GM12874 (cell line): ENCODE data around the gene NSL1.

Source experiments
- TF ChIP-seq, protein P1 (sequence below): IDR thresholded peaks from 2 replicates; pipeline ENCODE4 v1.5.1; 2011; ENCODE audit warnings: low read depth, mild to moderate bottlenecking, control low read depth, low read length, moderate library complexity; ENCODE audit not compliant: insufficient read depth

Gene NSL1

DNA sequence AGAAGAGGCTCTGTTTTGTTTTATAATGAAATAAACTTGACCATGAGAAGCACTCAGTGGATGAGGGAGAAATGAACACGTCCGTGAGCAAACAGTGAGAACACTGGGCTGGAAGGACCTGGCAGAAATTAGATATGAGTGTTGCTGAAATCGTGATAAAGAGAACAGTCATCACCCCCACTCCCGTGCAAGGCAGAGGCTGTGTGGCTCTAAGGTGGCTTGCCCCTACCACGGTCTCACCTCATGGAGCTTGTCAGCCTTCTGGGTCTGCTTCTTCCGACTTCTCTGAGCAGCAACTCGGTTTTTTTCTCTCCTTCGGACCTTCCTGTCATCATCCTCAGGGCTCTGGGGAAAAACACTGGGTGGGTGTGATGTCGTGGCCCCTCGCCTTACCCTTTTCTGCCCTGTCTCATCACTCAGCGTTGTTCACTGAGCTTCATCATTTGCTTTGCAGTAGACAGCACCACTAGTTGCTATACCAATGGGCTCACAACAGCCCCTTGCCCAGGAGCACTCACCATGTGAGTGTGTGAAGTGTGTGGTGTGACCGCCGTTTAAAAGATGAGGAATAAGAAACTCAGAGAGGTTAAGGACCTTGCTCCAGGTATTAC lies 94.8 kb downstream of the NSL1 start:
- TF ChIP-seq, protein P1, sequence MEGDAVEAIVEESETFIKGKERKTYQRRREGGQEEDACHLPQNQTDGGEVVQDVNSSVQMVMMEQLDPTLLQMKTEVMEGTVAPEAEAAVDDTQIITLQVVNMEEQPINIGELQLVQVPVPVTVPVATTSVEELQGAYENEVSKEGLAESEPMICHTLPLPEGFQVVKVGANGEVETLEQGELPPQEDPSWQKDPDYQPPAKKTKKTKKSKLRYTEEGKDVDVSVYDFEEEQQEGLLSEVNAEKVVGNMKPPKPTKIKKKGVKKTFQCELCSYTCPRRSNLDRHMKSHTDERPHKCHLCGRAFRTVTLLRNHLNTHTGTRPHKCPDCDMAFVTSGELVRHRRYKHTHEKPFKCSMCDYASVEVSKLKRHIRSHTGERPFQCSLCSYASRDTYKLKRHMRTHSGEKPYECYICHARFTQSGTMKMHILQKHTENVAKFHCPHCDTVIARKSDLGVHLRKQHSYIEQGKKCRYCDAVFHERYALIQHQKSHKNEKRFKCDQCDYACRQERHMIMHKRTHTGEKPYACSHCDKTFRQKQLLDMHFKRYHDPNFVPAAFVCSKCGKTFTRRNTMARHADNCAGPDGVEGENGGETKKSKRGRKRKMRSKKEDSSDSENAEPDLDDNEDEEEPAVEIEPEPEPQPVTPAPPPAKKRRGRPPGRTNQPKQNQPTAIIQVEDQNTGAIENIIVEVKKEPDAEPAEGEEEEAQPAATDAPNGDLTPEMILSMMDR, result no peak

DNA sequence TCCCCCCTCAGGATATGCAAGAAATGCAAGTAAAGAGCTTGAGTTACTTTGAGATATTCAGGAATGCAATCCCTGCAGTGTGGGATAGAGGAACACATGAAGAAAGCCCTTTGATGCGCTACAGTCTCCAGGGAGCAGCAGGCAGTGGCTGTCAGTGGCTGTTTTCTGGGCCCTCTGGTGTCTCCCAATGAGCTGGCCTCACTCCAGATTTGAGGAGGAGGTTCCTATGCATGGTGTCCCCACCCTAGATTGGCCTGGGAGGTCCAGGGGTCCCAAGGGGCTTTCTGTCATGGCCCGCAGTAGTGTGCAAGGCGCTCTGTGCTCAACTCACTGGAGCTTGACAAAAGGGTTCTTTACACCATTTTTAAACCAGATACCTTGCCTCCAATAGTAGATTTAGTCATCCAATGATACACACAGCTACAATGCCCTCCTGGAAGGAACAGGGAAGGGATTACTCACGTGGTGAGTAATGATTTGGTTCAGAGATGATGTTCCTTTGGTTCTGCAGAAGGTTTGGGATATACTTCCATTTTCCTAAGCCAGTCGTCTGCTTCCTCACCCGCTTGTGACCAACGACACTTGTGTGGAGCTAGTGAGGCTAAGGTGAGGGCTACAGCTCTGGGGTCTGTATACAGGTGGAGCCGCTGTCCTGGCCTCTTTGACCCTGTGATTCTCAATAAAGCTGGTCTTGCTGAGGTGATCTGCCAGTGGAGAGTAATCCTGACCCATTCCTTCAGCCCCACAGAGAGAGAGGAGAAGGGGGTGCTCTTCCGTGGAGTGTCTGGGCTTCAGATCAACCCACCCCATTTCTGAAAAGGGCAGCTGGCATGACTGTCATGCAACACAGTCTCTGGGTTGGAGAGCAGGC lies 98.6 kb downstream of the NSL1 start:
- TF ChIP-seq, protein P1, result no peak

DNA sequence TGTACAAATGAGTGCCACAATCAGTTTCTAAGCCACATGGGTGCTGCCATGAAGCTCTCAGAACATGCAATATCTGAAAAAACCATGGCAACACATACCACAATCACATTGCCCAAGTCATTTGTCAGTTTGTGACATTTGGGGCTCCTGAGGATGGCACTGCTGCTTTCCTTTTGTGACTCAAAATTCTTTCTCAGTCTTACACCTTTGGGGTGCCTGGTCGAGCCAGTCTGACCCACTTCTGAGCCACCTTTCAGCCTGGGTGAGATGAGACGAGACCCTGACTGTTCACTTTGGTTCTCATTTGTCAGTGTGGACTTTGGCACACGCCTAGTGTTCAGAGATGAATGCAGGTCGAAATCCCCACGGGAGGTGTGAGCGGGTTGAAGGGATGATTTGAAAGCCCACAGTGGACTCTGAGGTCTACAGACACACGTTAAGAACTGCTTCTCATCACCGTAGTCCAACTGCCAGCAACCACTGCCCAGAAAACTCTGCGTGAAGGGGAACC lies 100.0 kb downstream of the NSL1 start:
- TF ChIP-seq, protein P1, result no peak

DNA sequence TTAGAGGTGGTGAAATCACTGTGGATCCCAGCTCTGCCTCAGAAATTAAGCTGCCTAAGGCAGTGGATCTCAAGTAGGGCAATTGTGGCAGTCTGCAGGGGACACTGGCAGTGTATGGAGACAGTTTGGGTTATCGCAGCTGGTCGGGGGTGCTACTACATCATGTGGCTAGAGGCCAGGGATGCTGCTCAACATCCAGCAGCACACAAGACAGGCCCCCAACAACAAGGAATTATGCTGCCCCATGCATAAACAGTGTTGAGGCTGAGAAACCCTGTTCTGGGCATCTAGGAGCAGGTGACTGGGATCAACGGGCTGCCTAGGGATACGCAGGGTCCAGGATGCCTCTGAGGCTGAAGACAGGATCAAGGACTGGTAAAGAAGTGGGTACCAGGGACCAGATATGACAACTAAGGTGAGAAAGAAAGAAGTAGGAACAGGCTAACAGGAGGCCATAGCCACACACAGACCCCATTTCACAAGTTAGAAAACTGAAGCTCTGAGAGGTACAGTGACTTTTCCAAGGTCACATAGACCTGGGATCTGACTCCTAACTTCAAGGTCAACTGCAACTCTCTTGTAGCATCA lies 100.7 kb downstream of the NSL1 start:
- TF ChIP-seq, protein P1, result no peak

DNA sequence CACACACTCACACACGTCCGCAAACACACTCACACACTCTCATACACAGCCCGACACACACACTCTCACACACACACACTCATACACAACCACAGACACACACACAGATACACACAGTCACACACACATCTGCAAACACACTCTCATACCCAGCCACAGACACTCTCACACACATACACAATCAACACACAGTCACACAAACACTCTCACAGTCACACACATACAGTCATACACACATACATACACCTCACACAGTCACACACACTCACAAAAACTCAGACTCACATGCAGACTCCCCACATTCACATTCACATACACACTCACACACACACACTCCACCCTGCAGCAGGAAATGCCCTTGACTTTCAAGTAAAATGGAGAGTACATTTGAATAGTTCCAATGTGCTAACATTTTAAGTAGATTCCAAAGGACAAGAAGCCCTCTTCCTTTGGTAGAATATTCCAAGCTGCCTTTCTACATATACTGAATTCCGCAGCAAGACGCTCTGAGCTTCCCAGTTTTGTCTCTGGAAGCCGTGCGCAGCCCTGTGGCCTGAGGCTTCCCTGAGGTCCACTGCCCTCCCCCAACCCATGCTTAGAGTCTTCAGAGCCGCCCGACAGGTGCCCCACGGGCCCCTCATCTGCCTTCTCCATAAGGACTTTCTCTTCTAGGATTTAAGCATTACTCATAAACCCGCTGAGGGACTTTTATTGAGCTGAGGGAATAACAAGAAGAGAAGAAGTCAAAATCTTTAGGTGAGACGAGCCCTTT lies 101.6 kb downstream of the NSL1 start:
- TF ChIP-seq, protein P1, result no peak

DNA sequence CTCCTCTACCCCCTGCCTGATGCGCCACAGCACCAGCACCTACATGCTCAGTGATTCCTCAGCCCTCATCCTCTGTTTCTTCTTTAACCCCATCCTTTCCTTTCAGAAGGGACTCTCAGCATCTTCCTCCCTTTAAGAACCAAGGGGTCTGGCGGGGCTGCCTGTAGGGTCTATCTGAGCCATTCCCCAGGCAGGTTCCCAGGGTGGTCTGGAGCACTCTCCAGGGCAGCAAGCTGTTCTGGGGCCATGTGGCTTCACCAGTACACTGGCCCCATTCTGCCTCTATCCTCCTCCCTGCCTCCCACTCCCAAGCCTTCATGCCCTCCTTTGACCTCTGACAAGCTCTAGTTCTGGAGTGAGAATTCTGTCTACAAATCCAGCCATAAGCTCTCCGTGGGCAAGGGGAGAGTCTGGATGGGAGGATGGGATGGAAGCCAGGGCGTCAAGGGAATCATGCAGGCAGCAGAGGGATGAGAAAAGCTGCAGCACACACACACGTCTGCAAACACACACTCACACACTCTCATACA lies 102.3 kb downstream of the NSL1 start:
- TF ChIP-seq, protein P1, result no peak
